ENCODE results near the gene IAPP.
A peak's percentile ranks its signal among the peaks of the same experiment; 100 is the strongest.
"Not testable (repeated sequence)": the region's sequence is repeated elsewhere in the genome, so short reads cannot be mapped to it uniquely, and the experiment has no call there.

The IAPP gene

DNA sequence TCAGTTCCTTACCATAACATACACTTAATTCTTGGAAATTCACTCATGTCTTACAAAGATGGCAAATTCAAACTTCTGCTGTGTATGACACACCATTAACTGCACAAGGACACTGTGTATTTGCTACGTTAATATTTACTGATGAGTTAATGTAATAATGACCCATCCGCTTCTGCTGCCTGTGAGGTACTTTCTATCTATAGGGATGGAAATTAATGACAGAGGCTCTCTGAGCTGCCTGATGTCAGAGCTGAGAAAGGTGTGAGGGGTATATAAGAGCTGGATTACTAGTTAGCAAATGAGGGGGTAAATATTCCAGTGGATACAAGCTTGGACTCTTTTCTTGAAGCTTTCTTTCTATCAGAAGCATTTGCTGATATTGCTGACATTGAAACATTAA lies at the start of gene IAPP:
Gene IAPP (plus strand): TSS at position 301 of the 400 bp plus-strand sequence. CDS start 450 bp downstream, outside the sequence.
- no peak for DNase-seq (ENCODE audit: low read depth, low spot score)

DNA sequence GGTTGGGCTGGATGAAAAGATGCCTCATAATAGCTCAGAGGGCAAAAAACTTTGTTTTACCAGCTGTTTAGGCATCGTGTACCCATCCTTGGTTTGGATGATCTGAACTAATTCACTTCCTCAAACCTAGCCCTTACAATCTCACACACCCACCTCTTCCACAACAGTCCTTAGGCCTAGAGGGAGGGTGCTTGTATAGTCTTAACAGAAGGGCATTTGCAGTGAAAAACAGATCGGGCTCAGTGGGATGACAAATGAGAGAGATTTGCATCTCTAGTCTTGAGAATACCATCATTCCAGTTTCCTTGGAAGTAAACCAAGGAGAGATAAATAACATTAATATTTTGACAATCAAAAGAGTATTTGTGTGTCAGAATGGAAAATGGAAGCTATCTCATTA lies 49.0 kb upstream of the IAPP start:
- peak; percentile 23 for DNase-seq (ENCODE audit: low read depth, low spot score)

GRCh38 chr12:21324551-21324950 lies 48.2 kb upstream of the IAPP start:
- DNase-seq (ENCODE audit: low read depth, low spot score) = peak; percentile 39

- no peak for DNase-seq (ENCODE audit: low read depth, low spot score)
Observed at GRCh38 chr12:21328578-21328977, 44.1 kb upstream of the IAPP start.

DNA sequence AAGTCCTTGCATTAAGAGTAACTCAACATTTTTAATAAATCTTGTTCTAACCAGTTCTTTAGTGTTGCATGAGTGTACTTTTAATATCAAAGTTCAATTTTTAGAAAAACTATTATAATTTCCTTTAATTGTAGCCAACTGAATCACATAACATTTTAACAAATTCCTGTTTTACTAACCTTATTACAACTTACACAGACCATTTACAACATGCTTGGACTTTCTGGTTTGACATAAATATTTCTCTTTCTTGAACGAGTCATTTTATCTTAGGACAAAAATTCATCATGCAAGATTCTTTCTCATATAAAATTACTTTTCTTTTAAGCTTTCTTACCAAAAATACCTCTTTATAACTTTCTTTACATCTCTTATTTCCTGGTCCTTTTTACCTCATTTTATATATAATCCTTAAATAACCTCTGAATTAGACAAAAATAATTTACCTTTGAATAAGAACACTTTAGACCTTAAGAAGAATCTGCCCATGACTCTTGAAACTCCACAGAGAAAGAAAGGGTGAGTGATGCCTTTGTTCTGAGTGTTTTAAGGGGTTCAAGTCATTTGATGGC lies 41.9 kb upstream of the IAPP start:
- no peak for DNase-seq (ENCODE audit: low read depth, low spot score)

DNA sequence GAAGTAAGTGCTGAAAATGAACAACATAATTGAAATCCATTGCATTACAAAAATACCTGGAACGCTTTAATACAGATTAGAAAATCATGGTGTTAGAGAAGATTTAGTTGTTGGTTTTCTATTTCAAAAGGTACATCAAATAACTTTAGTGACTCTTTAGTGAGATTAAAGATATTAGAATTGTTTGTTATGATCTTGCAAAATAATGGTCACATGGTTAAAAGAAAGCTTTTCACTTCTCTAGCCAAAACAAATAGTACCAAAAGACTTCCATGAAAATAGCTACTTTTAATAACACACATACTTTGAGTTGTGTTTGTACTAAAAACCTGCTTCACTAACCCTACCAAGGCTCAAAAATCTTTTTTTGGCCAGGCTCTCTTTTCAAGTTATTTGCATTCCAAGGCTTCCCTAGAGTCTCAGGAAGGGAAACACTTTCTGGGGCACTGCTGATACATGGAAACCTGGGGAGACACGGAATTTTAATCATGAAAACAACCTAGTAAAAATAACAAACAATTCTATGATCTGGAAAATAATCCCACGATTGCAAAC lies 37.9 kb upstream of the IAPP start, which contains the start of gene SLCO1A2:
Gene SLCO1A2 (minus strand): TSS at position 147 of the 555 bp plus-strand sequence. CDS start 270 bp downstream, outside the sequence.
- no peak for DNase-seq (ENCODE audit: low read depth, low spot score)

DNA sequence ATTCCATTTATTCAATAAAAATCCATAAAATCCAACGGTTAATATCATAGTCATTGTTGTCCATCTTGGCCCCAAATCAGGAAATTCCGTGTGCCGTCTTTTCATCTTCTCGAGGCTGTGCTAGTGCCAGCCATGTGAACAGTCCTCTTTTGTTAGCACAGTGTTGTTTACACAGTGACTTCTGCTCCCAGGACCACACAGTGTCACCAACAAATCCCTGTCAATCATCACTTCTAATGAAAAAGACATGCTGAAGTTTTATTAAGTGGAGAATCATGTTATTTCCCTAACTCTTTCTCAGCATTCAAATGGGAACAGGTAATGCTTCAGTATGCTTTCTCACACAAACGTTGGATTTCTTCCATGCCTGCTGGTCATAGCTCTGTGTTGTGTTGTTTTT lies 36.0 kb upstream of the IAPP start:
- DNase-seq (ENCODE audit: low read depth, low spot score) = no peak

DNA sequence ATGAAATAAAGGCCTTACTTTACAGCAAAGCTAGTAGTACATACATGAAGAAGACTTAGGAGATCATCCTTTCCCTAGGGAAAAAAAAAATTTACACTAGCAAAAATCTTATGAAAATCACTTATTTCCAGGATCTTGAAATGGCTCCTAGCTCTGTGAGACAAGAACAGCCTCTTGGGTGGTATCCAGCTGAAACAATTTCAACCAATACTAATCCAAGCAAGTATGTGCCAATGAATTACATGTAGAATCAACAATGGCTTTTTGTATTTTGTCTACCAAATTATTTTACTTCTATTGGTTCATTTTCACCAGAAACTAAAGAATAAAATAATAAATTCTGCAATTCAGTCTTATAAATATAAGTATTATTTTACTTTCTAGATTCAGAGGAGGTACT lies 35.2 kb upstream of the IAPP start:
- DNase-seq (ENCODE audit: low read depth, low spot score) = no peak

- no peak for DNase-seq (ENCODE audit: low read depth, low spot score)
Observed at GRCh38 chr12:21337959-21338744, 34.5 kb upstream of the IAPP start.

- DNase-seq (ENCODE audit: low read depth, low spot score) = no peak
Observed at GRCh38 chr12:21339921-21340320, 32.8 kb upstream of the IAPP start.

- DNase-seq (ENCODE audit: low read depth, low spot score) = no peak
Observed at GRCh38 chr12:21340403-21340802, 32.3 kb upstream of the IAPP start.

DNA sequence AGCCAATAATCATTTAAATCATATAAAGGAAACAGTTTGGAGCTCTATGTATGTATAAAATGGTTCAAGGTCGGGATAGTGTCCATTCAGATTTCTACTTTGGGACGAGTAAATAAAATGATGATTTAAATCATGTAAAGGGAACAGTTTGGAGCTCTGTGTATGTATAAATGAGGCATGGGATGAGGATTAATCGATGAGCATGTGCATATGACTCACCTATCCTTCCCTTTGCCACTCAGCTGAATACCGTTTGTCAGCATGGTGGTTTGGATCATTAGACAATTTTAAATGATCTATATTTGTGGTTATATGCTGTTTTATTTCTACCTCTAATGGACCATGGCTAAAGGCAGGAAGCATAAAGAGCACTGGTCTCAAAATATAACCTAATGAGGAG lies 30.9 kb upstream of the IAPP start:
- no peak for DNase-seq (ENCODE audit: low read depth, low spot score)

DNA sequence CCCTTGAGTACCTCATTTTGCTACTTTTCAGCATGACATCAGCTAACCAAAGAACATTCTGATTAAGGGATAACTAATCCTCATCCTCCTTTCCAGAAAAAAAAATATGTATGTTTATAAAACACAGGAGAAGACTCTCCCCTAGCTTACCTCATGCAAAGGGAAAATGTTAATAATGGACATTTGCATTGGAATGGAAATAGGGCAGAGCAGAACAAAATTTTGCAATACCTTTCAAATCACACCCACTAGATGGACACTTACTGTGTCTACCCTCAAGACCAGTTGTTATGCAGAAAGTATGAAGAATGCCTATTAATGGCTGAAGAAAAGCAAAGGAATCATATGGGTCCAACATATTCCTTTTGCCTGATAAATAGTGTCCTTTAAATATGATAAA lies 29.1 kb upstream of the IAPP start:
- no peak for DNase-seq (ENCODE audit: low read depth, low spot score)

- no peak for DNase-seq (ENCODE audit: low read depth, low spot score)
Observed at GRCh38 chr12:21346542-21347205, 26.0 kb upstream of the IAPP start.

GRCh38 chr12:21350975-21351374 lies 21.7 kb upstream of the IAPP start:
- DNase-seq (ENCODE audit: low read depth, low spot score) = no peak

DNA sequence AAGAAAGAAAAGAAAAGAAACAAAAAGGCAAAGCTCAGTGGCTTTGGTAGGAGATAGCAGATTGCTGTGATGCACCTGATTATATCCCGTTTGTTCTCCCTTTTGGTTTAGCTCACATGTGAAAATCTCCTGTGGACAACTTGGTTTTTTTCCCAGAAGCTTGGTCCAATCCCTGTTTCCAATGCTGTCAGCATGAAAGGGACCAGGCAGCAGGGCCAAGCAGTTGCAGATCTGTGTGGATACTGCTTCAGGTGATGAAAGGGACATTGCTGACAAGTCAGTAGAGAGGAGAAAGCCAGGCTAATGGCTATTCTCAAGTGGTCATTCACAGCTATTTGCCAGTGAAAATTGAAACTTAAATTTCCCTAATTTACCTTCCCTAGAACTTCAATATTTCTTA lies 19.2 kb upstream of the IAPP start:
- DNase-seq (ENCODE audit: low read depth, low spot score) = no peak

GRCh38 chr12:21353948-21354347 lies 18.8 kb upstream of the IAPP start:
- DNase-seq (ENCODE audit: low read depth, low spot score) = no peak

GRCh38 chr12:21354641-21355040 lies 18.1 kb upstream of the IAPP start:
- no peak for DNase-seq (ENCODE audit: low read depth, low spot score)

GRCh38 chr12:21360632-21361031 lies 12.1 kb upstream of the IAPP start:
- not testable (repeated sequence) for DNase-seq (ENCODE audit: low read depth, low spot score)

- no peak for DNase-seq (ENCODE audit: low read depth, low spot score)
Observed at GRCh38 chr12:21369141-21369980, 3.3 kb upstream of the IAPP start.

GRCh38 chr12:21370845-21371449 lies 1.8 kb upstream of the IAPP start:
- DNase-seq (ENCODE audit: low read depth, low spot score) = no peak
